ENCODE measurements around the gene KRTCAP2.

The KRTCAP2 gene

DNA sequence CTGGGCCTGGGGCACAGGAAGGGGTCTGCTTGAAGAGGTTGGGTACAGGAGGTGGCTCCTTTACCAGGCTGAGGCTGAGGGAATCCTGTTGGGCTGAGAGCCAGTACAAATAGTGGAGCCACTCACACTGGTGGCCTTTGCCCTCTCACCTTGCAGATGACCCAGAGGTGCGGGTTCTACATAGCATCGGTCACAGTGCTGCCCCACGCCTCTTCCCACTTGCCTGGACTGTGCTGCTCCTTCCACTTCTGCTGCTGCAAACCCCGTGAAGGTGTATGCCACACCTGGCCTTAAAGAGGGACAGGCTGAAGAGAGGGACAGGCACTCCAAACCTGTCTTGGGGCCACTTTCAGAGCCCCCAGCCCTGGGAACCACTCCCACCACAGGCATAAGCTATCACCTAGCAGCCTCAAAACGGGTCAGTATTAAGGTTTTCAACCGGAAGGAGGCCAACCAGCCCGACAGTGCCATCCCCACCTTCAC, 39.3 kb downstream of the KRTCAP2 start:
- DNase-seq (ENCODE audit: low read depth): no peak

DNA sequence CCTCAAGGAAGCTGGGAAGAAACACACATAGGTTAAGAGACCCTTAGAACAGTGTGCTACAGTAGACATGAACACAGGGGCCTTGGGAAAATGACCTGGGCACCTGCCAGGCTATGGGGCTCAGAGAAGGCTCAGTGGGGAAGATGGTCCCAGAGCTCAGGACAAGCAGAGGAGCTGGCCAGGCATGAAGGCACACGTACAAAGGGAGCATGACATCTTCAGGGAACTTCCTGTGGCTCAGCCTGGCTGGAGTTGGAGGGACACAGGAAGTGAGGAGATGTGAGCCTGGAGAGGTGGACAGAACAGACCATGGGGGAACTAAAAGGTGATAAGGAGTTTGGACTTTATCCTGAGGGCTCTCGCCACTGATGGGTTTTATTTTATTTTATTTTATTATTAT, 41.2 kb downstream of the KRTCAP2 start:
- DNase-seq (ENCODE audit: low read depth): no peak

DNA sequence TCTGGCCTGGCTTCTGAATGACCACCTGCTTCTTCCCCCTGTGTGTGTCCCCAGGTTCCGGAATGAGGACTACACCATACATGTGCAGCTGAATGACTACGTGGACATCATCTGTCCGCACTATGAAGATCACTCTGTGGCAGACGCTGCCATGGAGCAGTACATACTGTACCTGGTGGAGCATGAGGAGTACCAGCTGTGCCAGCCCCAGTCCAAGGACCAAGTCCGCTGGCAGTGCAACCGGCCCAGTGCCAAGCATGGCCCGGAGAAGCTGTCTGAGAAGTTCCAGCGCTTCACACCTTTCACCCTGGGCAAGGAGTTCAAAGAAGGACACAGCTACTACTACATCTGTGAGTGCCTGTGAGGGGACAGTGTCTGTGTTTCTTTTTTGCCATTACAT, 41.8 kb downstream of the KRTCAP2 start:
- no peak for DNase-seq (ENCODE audit: low read depth)

DNA sequence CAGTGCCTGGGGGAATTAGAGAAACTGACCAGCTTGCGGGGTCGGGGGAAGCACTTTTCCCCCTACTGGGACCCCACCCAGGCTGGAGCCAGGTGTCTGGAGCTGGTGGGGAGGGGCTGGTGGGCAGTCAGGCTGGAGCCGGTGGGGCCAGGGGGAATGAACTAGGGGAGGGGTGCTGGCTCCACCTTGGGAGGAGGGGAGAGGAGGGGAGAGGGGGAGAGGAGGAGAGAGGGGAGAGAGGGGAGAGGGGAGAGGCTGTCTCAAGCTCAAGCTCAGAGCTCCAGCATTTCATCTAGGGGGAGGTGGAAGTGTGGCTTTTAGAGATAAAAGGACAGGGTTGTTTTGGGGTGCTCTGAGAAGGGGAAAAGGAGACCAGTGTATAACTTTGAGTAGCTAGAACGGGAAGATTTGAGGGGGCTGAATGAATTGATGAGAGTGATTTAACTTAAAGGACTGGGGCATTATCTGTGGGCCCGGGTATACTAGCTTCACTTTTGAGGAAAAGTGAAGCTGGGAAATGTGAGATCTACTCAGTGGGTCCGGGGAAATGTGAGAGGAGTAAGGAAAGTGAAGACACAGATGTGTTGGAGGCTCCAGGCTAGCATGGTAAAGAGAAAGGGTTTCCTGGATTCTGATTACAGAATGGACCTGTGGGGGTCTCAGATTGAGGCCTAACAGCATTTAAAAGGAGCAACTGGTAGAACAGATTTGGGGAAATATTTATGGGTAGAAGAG, 42.7 kb downstream of the KRTCAP2 start:
- no peak for DNase-seq (ENCODE audit: low read depth)

DNA sequence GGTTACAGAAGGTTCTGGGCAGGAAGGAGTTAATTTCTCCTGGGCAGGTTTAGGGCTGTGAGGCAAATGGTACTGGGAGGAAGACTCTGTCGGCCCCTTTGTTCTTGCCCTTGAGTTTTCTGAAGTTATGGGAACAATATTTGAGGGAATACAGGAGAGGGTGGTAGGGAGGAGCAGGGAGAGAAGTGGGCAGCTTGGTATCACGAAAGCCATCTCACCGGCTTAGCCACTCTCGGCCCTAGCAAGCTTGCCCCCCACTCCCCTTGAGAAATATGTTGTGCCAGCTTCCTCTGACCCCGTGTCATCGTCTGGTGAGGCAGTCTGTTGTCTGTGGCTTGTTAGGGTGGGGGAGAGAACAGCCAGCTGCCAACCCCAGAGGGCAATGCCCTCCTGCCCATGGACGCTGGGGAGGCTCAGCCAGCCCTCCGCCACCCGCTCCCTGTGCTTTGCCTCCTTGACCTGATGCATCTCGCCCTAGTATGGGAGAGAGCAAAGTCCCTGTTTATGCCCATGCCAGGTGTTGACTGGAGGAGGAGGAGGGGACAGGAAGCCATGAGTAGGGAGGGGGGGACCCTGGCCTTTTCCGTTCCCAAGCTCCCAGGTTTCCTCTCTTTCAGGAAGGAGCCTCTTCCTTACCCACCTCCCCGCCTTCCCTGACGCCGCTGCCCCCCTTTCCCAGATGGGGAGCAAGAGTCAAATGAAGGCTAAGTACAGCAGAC, 44.2 kb downstream of the KRTCAP2 start:
- no peak for DNase-seq (ENCODE audit: low read depth)

DNA sequence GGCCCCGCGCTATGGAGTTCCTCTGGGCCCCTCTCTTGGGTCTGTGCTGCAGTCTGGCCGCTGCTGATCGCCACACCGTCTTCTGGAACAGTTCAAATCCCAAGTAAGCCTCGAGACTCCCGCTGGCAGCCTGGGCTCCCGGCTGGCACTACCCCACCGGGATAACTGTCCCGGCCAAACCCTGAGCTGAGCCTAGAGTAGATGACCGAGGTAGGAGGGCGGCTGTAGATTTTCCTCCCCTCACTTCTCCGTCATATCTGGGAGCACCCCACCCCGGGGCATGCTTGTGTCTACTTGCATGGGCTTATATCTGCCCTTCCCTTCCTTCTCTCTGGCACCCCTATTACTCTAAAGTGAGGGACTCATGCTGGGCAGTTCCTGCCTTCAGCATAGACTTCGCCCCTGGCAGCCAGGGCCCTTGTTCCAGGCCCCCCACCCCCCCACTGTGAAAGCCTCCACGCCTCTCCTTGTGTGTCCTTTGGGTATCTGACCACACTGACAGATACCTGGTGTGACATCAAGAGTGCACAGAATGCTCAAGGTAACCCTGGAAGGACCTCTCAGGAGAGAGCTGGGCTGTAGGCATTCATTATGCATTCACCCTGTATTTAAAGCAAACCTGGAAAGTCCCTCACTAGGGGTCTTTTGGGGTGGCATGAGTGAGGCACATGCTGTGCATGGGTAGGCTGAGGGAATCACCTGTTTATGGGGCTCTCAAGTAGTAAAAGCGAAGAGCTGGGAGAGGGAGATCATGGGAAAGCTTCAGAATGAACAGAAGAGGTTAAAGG, 44.9 kb downstream of the KRTCAP2 start:
- no peak for DNase-seq (ENCODE audit: low read depth)

DNA sequence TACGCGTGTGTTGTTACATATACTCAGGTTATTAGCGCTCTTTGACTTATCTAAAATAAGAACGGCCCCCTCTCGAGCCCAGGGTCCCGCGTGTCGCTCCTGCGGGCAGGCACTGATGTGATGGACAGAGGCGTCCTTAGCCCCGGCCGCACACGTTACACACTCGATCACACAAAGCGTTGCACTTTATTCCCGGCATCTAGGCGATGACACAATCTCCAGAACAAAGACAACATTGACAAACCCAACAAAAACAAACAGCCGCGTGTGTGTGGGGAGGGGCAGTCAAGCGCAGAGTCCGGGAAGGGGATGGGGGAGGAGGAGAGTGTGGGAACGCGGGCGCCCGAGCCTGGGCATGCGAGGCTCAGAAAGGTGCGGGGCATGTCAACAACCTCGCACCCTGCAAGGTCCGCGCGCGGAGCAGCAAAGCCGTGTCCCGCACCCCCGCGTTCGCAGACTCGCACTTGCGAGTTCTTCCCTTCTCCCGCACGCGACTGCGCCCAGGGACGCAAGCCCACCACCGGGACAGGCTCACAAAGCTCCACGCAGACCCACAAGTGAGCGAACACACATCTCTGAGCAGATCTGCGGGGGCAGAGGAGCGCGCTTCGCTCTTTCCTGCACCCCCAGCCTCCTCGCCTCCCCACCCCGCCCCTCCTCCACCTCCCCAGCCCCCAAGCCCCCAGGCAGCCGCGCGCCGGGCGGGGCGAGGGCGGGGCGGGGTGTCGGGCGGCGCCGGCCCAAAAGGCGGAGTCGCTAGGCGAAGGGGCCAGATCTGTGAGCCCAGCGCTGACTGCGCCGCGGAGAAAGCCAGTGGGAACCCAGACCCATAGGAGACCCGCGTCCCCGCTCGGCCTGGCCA, 45.8 kb downstream of the KRTCAP2 start, which contains the start of gene EFNA1:
Gene EFNA1 (plus strand): TSS at position 772 of the 862 bp plus-strand sequence. CDS start 102 bp downstream, outside the sequence.
- DNase-seq (ENCODE audit: low read depth): peak; percentile 27

DNA sequence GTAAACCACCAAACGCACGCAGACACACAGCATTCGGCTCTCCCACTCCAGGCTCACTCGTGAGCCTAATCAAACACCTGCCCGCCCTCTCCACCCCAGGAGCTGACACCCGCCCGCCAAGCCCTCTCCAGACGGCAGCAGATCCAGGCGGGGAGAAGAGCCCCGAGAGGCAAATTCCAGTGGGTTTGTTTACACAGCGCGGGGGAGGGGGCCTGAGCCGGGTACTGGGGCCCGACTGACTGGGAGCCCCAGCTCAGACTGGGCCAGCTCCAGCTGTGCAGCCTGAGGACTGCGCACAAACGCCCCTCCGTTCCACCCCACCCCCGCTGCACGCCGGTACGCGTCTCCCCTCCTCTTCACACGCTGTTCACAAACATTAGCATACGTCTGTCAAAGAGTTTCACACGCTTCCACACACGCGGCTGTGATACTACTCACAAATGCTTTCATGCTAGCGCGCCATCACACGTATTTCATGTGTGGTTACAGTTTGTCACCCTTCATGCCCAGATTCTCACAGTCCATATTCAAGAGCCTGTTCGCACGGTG, 46.5 kb downstream of the KRTCAP2 start:
- no peak for DNase-seq (ENCODE audit: low read depth)

DNA sequence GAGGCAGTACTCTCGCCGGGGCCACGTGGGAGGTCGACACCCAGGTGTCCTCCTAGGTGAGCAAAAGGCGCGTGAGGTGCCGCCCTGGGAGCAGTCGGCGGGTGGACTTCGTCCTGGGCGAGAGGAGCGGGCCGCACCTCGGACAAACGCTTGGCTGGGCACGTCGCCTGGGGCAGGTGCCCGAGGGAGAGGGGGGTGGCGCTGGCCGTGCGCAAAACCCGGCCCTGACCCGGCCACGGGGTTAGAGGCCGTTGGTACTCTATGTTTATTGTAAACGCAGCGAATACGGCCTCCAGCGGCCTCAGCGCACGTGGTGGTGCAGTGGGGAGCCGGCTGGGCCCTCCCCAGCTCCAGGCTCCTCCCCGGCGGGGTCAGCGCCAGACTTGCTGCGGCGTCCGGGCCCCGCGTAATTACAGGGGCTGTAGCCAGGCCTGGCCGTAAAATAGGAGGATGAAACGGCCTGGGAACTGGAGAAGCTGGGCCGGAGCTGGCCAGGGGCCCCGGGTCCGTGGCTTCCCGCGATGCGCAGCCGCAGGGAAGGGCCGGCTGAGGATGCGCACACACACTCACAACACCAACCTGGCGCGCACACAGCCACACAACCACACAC, 47.1 kb downstream of the KRTCAP2 start:
- DNase-seq (ENCODE audit: low read depth): no peak

DNA sequence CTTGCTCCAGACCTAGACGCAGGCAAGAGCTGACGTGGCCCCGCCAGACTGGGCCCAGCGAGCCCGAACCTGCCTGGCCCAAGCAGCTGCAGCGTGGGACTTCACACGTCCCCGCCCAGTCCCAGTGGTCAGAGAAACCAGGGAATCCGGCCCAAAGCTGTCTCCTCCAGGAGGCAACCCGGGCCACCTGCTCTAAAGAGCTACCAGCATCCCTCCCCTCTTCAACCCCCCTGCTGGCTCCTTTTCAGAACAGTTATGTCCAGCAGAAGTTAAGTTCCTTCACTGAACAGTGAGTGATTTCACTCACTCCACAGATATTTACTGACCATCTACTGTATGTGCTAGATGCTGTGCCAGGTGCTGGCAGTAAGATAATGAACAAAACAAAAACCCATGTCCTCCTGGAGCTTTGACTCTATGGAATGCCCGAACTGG, 47.6 kb downstream of the KRTCAP2 start:
- DNase-seq (ENCODE audit: low read depth): no peak

DNA sequence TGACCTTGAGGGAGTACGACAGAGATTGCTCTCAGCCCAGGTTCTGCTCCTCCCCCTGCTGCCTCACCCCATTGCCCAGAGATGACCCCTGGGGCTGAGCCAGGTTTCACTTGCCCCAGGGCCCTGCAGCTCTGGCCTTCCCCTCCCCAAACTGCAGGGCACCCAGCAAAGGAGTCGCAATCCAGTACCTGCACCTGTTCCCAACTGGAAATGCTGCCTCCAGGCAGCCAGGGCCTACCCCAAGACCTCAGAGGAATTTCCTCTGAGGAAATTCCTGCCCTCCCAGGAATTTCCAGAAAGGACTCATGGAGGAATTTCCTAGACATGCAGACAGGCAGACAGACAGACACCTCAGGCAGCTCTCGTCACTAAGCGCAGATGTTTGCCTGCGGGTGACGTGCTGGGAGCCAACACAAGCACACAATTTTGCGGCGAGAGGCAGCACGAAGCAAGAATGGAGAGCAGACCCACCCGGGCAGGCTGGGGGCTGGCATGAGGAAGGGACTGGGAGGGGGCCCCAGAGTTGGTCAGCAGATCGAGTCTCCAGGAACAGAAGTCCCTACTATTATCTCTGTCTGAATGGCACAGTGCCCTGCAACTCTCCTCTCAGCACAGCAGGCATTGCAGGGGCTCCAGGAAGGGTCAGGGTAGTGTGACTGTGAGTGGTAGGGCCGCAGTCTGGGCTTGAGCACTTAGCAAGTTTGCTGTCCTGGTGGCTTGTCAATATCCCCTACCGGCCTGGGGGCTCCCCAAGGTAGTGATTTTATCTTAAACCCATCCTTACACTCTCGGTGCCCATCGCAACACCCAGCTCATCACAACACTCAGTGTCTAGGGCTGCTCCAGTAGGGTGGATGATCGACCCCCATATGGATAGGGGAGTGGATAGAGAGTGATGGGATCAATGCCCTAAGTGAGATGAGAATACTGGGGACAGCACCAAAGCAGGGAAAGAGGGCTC, 48.3 kb downstream of the KRTCAP2 start:
- DNase-seq (ENCODE audit: low read depth): no peak

DNA sequence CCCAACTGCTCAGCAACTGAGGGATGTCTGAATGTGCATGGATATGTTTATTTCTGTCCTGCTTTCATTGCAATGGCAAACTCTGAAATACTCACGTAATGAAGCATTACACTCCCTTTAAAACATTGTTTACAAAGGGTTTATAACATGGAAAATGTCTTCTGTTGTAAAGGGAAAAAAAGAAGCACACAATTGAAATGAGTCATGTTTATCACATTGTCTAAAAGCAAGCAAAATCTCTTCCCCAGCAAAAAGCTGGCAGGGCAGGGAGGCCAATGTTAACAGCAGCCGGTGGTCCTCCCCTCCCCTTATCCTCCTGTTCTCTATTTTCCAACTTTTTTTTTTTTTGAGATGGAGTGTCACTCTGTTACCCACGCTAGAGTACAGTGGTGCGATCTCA, 49.3 kb downstream of the KRTCAP2 start:
- no peak for DNase-seq (ENCODE audit: low read depth)

DNA sequence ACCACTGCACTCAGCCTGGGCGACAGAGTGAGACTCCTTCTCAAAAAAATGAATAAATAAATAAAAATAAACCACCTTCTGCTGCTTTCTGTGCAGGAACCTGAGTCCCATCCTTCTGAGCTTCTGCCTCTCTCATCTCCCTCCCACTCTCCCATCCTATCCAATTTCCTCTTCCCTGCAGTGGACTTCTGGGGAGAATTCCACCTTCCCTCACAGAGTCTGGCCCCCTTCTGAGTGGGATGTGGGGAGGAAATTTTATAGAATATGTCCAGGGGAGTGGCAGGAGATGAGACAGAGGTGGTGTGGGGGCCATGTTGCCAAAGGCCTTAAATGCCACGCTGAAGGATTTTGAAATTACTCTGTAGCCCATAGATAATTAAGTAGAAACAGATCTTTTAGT, 50.8 kb downstream of the KRTCAP2 start:
- DNase-seq (ENCODE audit: low read depth): no peak

DNA sequence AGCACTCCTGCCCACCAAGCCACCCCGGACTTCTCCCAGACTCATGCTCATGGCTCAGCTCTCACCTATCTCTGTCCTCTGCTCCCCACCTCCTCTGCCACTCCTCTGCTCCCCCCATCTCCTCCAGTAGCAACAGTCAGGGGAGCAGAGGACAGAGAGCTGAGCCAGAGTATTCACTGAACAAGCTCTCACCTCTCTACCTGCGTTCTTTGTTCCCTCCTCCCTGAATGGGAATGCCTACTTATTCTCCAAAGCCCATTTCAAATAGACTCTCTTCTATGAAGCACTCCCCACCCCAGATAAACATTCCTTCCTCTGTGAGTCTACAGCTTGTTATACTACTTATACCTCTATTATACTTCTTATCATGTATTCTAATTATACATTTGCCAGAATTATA, 51.9 kb downstream of the KRTCAP2 start:
- no peak for DNase-seq (ENCODE audit: low read depth)

DNA sequence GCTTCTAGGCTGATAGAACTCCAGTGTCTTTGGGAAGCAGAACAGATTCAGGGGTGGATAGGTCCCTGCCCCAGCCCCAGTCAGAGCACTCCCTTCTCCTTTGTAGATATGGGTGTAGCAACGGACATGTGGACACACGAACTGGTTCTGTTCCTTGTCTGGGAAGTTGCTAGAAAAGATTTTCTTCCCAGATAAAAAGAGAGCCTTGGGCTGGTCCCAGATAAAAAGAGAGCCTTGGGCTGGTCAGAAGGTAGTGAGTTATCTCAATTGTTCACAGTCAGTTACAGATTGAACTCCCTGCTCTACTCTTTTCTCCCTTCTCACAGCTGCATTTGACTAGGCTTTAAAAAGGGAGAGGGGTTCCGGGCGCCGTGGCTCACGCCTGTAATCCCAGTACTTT, 52.9 kb downstream of the KRTCAP2 start:
- no peak for DNase-seq (ENCODE audit: low read depth)

All from T follicular helper cell (primary cell).